ENCODE results near the gene L3MBTL3.

DNA sequence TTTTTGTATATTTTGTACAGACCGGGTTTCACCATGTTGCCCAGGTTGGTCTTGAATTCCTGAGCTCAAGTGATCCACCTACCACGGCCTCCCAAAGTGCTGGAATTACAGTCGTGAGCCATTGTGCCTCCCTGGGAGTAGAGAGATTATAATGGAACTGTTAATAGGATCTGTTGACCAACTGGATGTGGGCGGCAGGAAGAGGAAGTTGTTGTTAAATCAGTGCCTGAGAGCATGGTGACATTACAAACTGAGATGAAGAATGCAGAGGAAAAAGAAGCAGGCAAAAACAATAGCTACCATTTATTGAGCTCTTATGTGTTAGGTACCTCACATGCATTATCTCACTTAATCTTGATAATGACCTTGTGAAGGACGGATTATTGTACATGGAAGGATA is 9.2 kb upstream of the L3MBTL3 start:
- TF ChIP-seq, protein P1, sequence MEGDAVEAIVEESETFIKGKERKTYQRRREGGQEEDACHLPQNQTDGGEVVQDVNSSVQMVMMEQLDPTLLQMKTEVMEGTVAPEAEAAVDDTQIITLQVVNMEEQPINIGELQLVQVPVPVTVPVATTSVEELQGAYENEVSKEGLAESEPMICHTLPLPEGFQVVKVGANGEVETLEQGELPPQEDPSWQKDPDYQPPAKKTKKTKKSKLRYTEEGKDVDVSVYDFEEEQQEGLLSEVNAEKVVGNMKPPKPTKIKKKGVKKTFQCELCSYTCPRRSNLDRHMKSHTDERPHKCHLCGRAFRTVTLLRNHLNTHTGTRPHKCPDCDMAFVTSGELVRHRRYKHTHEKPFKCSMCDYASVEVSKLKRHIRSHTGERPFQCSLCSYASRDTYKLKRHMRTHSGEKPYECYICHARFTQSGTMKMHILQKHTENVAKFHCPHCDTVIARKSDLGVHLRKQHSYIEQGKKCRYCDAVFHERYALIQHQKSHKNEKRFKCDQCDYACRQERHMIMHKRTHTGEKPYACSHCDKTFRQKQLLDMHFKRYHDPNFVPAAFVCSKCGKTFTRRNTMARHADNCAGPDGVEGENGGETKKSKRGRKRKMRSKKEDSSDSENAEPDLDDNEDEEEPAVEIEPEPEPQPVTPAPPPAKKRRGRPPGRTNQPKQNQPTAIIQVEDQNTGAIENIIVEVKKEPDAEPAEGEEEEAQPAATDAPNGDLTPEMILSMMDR (IDR thresholded peaks at IDR 0.05), result no peak
- TF ChIP-seq, protein P2, sequence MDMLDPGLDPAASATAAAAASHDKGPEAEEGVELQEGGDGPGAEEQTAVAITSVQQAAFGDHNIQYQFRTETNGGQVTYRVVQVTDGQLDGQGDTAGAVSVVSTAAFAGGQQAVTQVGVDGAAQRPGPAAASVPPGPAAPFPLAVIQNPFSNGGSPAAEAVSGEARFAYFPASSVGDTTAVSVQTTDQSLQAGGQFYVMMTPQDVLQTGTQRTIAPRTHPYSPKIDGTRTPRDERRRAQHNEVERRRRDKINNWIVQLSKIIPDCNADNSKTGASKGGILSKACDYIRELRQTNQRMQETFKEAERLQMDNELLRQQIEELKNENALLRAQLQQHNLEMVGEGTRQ (CRISPR knock-in tag; IDR thresholded peaks at IDR 0.05), result no peak
- TF ChIP-seq ZNF317 (CRISPR knock-in tag; IDR thresholded peaks at IDR 0.05; ENCODE audit: borderline replicate concordance, low read depth) (no peak), FOXK1 (CRISPR knock-in tag; IDR thresholded peaks at IDR 0.05) (no peak), SMAD4 (CRISPR knock-in tag; IDR thresholded peaks at IDR 0.05) (no peak), ETV6 (CRISPR knock-in tag; IDR thresholded peaks at IDR 0.05) (no peak), KAT7 (CRISPR knock-in tag; IDR thresholded peaks at IDR 0.05; ENCODE audit: borderline replicate concordance) (no peak), NR3C1 (CRISPR knock-in tag; conservative IDR thresholded peaks at IDR 0.05; ENCODE audit: low read depth) (no peak), SP1 (CRISPR knock-in tag; conservative IDR thresholded peaks at IDR 0.05) (no peak), RORB (CRISPR knock-in tag; IDR thresholded peaks at IDR 0.05) (no peak), FOXJ3 (CRISPR knock-in tag; IDR thresholded peaks at IDR 0.05; ENCODE audit: borderline replicate concordance) (no peak), CREB1 (CRISPR knock-in tag; IDR thresholded peaks at IDR 0.05) (no peak)
- TF ChIP-seq, protein P3, sequence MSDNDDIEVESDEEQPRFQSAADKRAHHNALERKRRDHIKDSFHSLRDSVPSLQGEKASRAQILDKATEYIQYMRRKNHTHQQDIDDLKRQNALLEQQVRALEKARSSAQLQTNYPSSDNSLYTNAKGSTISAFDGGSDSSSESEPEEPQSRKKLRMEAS (CRISPR knock-in tag; IDR thresholded peaks at IDR 0.05), result no peak
- TF ChIP-seq, protein P4, sequence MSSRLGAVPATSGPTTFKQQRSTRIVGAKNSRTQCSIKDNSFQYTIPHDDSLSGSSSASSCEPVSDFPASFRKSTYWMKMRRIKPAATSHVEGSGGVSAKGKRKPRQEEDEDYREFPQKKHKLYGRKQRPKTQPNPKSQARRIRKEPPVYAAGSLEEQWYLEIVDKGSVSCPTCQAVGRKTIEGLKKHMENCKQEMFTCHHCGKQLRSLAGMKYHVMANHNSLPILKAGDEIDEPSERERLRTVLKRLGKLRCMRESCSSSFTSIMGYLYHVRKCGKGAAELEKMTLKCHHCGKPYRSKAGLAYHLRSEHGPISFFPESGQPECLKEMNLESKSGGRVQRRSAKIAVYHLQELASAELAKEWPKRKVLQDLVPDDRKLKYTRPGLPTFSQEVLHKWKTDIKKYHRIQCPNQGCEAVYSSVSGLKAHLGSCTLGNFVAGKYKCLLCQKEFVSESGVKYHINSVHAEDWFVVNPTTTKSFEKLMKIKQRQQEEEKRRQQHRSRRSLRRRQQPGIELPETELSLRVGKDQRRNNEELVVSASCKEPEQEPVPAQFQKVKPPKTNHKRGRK (CRISPR knock-in tag; IDR thresholded peaks at IDR 0.05; ENCODE audit: borderline replicate concordance), result no peak
